ENCODE measurements around the gene RTEL1. TPM values are rescaled to one million over a fixed set of nuclear protein-coding genes. Genes with fewer than 3 reads are reported as not detected.

The RTEL1 gene
- total RNA-seq, 1 donor from 2014 or later = 46.7 TPM

GRCh38 chr20:63619505-63619904 is 38.6 kb upstream of the RTEL1 start:
- Mint-ChIP-seq H3K4me1 (peaks cover 14% of the 10 kb centered on the region), H3K36me3 (ENCODE audit: low read depth) (peaks cover 19% of the 10 kb centered on the region), H3K27me3 (ENCODE audit: low read depth) (no peaks in the 10 kb centered on the region), H3K27ac (ENCODE audit: unreplicated experiment) (no peak overlapping the region), H3K9me3 (peaks cover 5% of the 10 kb centered on the region), H3K4me3 (no peak overlapping the region)
- TF ChIP-seq CTCF (conservative IDR thresholded peaks at IDR 0.05) = no peak
- no peak for DNase-seq (ENCODE audit: low read depth, low spot score)

GRCh38 chr20:63620991-63621390 is 37.1 kb upstream of the RTEL1 start:
- H3K27ac Mint-ChIP-seq (ENCODE audit: unreplicated experiment) = peak overlapping the region; percentile 80
- no peaks in the 10 kb centered on the region for H3K27me3 Mint-ChIP-seq (ENCODE audit: low read depth)
- H3K9me3 Mint-ChIP-seq = no peaks in the 10 kb centered on the region
- peak overlapping the region; percentile 3 for H3K4me3 Mint-ChIP-seq
- H3K36me3 Mint-ChIP-seq (ENCODE audit: low read depth) = peaks cover 7% of the 10 kb centered on the region
- H3K4me1 Mint-ChIP-seq = peaks cover 18% of the 10 kb centered on the region
- DNase-seq (ENCODE audit: low read depth, low spot score) = no peak
- TF ChIP-seq CTCF (conservative IDR thresholded peaks at IDR 0.05) = no peak

DNA sequence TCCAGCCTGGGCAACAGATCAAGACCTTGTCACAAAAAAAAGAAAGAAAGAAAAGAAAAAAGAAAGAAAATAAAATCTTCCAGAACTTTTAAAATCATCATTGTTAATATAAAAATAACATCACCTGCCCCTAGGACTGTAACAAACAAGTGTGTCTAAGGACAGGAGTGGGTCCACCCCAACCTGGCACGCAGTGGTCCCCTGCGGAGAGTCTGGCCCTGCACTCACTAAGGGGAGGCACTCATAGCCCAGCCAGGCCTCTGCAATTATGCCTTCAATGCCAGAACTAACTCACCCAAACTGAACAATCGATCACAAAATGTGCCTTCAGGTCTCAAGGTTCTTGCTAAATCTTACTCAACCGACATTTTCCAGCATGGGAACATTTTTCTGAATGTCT is 36.0 kb upstream of the RTEL1 start:
- Mint-ChIP-seq H3K4me1 (peaks cover 18% of the 10 kb centered on the region), H3K36me3 (ENCODE audit: low read depth) (peaks cover 4% of the 10 kb centered on the region), H3K4me3 (peak overlapping the region; percentile 61), H3K27me3 (ENCODE audit: low read depth) (no peaks in the 10 kb centered on the region), H3K9me3 (no peaks in the 10 kb centered on the region), H3K27ac (ENCODE audit: unreplicated experiment) (no peak overlapping the region)
- TF ChIP-seq CTCF (conservative IDR thresholded peaks at IDR 0.05) = no peak
- no peak for DNase-seq (ENCODE audit: low read depth, low spot score)

DNA sequence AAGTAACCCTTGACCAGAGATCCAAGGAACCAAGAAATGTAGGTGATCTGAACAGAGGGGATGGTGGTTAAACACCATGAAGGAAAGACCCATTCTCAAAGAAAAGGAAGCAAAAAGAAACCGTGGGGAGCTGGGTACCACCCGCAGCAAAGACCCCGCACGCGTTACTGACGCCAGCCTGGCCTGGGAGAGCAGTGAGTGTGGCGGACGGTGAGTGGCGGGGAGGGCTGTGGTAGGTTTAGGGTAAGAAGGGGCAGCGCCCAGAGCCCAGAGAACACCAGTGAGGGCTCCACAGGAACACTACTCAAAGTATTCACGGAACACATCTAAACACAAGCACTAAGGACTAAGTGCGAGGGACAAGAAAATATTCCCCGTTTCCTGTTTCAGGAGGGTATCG is 35.4 kb upstream of the RTEL1 start:
- TF ChIP-seq CTCF (conservative IDR thresholded peaks at IDR 0.05) = no peak
- DNase-seq (ENCODE audit: low read depth, low spot score) = no peak
- Mint-ChIP-seq H3K9me3 (no peaks in the 10 kb centered on the region), H3K27ac (ENCODE audit: unreplicated experiment) (no peak overlapping the region), H3K4me1 (peaks cover 18% of the 10 kb centered on the region), H3K27me3 (ENCODE audit: low read depth) (no peaks in the 10 kb centered on the region), H3K4me3 (peak overlapping the region; percentile 61), H3K36me3 (ENCODE audit: low read depth) (peaks cover 4% of the 10 kb centered on the region)

- H3K9me3 Mint-ChIP-seq = no peaks in the 10 kb centered on the region
- no peaks in the 10 kb centered on the region for H3K27me3 Mint-ChIP-seq (ENCODE audit: low read depth)
- peaks cover 4% of the 10 kb centered on the region for H3K36me3 Mint-ChIP-seq (ENCODE audit: low read depth)
- H3K4me1 Mint-ChIP-seq = peaks cover 31% of the 10 kb centered on the region
- H3K27ac Mint-ChIP-seq (ENCODE audit: unreplicated experiment) = no peak overlapping the region
- DNase-seq (ENCODE audit: low read depth, low spot score) = no peak
- no peak for TF ChIP-seq CTCF (conservative IDR thresholded peaks at IDR 0.05)
- peak overlapping the region; percentile 86 for H3K4me3 Mint-ChIP-seq
Measured at GRCh38 chr20:63624486-63624885, 33.6 kb upstream of the RTEL1 start.
